ENCODE results near the gene NR2C2. TPM values are rescaled to one million over a fixed set of nuclear protein-coding genes. Genes with fewer than 3 reads are reported as not detected.

The NR2C2 gene
- total and polyA plus RNA-seq, 9 donors, result 11.4 to 56.7 (median 42.4) TPM

DNA sequence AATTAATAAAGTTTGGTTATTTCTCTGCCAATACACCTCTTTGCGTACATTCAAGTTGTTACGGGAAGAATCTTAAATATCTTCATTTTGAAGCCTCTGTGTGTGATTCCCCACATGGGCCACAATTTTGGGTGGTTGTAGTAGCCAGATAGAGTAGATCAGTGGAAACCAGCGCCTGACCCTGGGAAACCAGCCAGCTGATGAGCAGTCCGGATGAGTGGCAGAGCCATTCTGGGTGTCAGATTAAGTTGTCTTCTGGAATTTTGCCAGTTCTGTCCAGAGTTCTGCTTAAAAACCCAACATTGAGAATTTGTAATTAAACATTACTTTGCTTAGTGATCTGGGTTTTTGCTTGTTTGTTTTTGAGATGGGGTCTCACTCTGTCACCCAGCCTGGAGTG, 68.1 kb downstream of the NR2C2 start:
- H3K36me3 ChIP-seq, result no peaks in the 10 kb centered on the region
- 85 to 91% (median 88%) methylated on average over 4 of the region's 4 CpGs for WGBS, 3 donors
- no peak overlapping the region for H3K4me3 ChIP-seq

DNA sequence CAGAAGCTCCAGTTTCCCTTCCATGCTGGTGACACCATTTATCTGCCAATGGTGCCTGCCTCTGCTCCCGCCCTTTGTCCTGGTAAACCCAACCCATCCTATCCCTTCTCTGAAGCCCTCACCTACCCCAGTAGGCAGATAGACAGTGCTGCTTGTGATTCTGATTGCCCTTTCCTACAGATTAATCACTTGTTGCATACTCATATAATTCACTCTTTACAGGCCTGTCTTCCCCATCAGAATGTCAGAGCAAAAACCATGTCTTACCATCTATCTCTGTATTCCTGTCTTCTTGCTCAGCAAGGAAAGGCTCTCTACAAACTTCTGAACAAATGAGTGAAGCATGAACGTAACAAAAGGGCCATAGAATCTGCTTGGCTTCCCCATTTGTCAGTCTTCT, 69.8 kb downstream of the NR2C2 start:
- WGBS, 3 donors, result 91 to 96% (median 92%) methylated on average over 2 of the region's 2 CpGs
- no peak overlapping the region for H3K4me3 ChIP-seq
- no peak for DNase-seq
- no peaks in the 10 kb centered on the region for H3K27me3 ChIP-seq
- no peaks in the 10 kb centered on the region for H3K9me3 ChIP-seq
- H3K4me1 ChIP-seq (ENCODE audit: insufficient read depth), result no peaks in the 10 kb centered on the region
- TF ChIP-seq, protein P1, sequence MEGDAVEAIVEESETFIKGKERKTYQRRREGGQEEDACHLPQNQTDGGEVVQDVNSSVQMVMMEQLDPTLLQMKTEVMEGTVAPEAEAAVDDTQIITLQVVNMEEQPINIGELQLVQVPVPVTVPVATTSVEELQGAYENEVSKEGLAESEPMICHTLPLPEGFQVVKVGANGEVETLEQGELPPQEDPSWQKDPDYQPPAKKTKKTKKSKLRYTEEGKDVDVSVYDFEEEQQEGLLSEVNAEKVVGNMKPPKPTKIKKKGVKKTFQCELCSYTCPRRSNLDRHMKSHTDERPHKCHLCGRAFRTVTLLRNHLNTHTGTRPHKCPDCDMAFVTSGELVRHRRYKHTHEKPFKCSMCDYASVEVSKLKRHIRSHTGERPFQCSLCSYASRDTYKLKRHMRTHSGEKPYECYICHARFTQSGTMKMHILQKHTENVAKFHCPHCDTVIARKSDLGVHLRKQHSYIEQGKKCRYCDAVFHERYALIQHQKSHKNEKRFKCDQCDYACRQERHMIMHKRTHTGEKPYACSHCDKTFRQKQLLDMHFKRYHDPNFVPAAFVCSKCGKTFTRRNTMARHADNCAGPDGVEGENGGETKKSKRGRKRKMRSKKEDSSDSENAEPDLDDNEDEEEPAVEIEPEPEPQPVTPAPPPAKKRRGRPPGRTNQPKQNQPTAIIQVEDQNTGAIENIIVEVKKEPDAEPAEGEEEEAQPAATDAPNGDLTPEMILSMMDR (IDR thresholded peaks at IDR 0.05), result no peak
- TF ChIP-seq POLR2A (IDR thresholded peaks at IDR 0.05) (no peak), EP300 (IDR thresholded peaks at IDR 0.05) (no peak)
- intact Hi-C loops (cut with DNase I), result no loop called here
- no peak overlapping the region for H3K27ac ChIP-seq
- no peaks in the 10 kb centered on the region for H3K36me3 ChIP-seq

More for the DNA sequence above, 68.1 kb downstream of the NR2C2 start:
- Histone ChIP-seq H3K9me3 (no peaks in the 10 kb centered on the region), H3K4me1 (ENCODE audit: insufficient read depth) (no peaks in the 10 kb centered on the region), H3K27me3 (no peaks in the 10 kb centered on the region), H3K27ac (no peak overlapping the region)
- no peak for TF ChIP-seq POLR2A (IDR thresholded peaks at IDR 0.05)
- TF ChIP-seq EP300 (IDR thresholded peaks at IDR 0.05), result no peak
- TF ChIP-seq, protein P1 (IDR thresholded peaks at IDR 0.05), result no peak
- DNase-seq, result no peak
- intact Hi-C loops (cut with DNase I), result no loop called here

DNA sequence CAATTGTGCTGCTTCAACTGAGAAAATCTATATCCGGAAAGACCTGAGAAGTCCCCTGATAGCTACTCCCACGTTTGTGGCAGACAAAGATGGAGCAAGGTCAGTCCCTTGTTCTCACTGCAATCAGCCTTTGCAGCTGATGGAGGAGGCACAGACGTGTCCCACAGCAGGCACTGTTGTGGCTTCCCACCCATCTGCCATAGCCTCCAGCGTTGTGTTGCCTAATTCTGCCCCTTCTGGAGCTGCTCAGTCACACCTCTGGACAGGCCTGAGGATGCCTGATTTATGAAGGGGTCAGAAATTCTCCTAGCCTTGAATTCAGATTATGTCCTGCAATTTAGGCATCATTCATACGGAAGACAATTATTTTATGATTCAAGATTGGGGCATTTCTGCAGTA, 75.9 kb downstream of the NR2C2 start:
- H3K4me1 ChIP-seq (ENCODE audit: insufficient read depth), result no peaks in the 10 kb centered on the region
- H3K27ac ChIP-seq, result no peak overlapping the region
- TF ChIP-seq EP300 (IDR thresholded peaks at IDR 0.05) (no peak), POLR2A (IDR thresholded peaks at IDR 0.05) (no peak)
- TF ChIP-seq, protein P1 (IDR thresholded peaks at IDR 0.05), result no peak
- no peaks in the 10 kb centered on the region for H3K9me3 ChIP-seq
- no peaks in the 10 kb centered on the region for H3K27me3 ChIP-seq
- no peaks in the 10 kb centered on the region for H3K36me3 ChIP-seq
- WGBS, 3 donors, result 59 to 63% (median 62%) methylated on average over 5 of the region's 5 CpGs
- intact Hi-C loops (cut with DNase I), result no loop called here
- H3K4me3 ChIP-seq, result no peak overlapping the region
- DNase-seq, result no peak

DNA sequence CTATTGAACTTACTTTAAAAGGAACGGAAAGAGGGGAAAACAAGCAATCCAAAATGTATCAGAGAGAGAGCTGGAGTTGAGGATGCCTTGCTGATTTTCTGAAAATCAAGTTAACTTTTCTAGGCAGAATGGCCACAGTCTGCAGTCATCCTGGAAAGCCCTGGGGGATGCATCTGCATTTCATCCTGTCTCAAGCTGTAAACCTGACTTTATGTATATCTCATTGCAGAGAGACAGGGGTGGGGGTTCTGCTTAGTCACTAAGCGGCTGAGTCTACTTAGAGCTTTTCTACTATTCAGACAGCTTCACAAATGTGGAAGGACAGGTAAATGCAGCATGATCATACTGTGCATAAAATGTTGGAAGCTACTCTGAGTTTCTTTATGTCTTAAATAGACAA, 76.3 kb downstream of the NR2C2 start:
- no peak overlapping the region for H3K4me3 ChIP-seq
- DNase-seq, result no peak
- no peaks in the 10 kb centered on the region for H3K27me3 ChIP-seq
- H3K36me3 ChIP-seq, result no peaks in the 10 kb centered on the region
- WGBS, 3 donors, result 93 to 95% (median 94%) methylated on average over 2 of the region's 2 CpGs
- no peaks in the 10 kb centered on the region for H3K9me3 ChIP-seq
- H3K27ac ChIP-seq, result no peak overlapping the region
- intact Hi-C loops (cut with DNase I), result no loop called here
- no peaks in the 10 kb centered on the region for H3K4me1 ChIP-seq (ENCODE audit: insufficient read depth)
- TF ChIP-seq, protein P1 (IDR thresholded peaks at IDR 0.05), result no peak
- no peak for TF ChIP-seq POLR2A (IDR thresholded peaks at IDR 0.05)
- no peak for TF ChIP-seq EP300 (IDR thresholded peaks at IDR 0.05)

DNA sequence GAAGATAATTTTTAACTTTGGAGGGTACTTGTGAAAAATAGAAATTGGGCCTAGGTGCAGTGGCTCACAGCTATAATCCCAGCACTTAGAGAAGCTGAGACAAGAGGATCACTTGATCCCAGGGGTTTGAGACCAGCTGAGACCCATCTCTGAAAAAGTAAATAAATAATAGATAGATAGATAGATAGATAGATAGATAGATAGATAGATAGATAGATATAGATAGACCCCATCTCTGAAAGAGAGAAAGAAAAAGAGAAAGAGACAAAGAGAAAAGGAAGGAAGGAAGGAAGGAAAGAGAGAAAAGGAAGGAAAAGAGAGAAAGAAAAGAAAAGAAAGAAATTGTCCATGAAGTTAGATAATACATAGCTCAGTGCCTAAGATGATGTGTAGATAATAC, 82.2 kb downstream of the NR2C2 start:
- no peak for DNase-seq
- TF ChIP-seq, protein P1 (IDR thresholded peaks at IDR 0.05), result no peak
- TF ChIP-seq EP300 (IDR thresholded peaks at IDR 0.05) (no peak), POLR2A (IDR thresholded peaks at IDR 0.05) (no peak)
- Histone ChIP-seq H3K27ac (no peak overlapping the region), H3K9me3 (no peaks in the 10 kb centered on the region), H3K4me3 (no peak overlapping the region), H3K4me1 (ENCODE audit: insufficient read depth) (no peaks in the 10 kb centered on the region), H3K36me3 (no peaks in the 10 kb centered on the region), H3K27me3 (no peaks in the 10 kb centered on the region)
- intact Hi-C loops (cut with DNase I), result no loop called here

All from ovary (tissue), 9 donors.